Nephron progenitor cell (in vitro differentiated cells): ENCODE results near the gene BEND7.

Source experiments
- DNase-seq: peaks from one replicate; pipeline ENCODE4 v3.0.0; 2021
- H3K27ac Mint-ChIP-seq: 2 replicates; pipeline ENCODE4 v1.8.0; 2021; ENCODE audit warnings: mild to moderate bottlenecking, moderate library complexity, mixed read lengths
- H3K27me3 Mint-ChIP-seq: 2 replicates; pipeline ENCODE4 v1.8.0; 2021; ENCODE audit warnings: mild to moderate bottlenecking, low read depth, mixed read lengths; ENCODE audit not compliant: poor library complexity
- H3K36me3 Mint-ChIP-seq: 2 replicates; pipeline ENCODE4 v1.8.0; 2021; ENCODE audit warnings: low read depth, mixed read lengths
- H3K4me1 Mint-ChIP-seq: 2 replicates; pipeline ENCODE4 v1.8.0; 2021; ENCODE audit warnings: mixed read lengths
- H3K4me3 Mint-ChIP-seq: 2 replicates; pipeline ENCODE4 v1.8.0; 2021; ENCODE audit warnings: mild to moderate bottlenecking, moderate library complexity, mixed read lengths
- H3K9me3 Mint-ChIP-seq: 2 replicates; pipeline ENCODE4 v1.8.0; 2021; ENCODE audit warnings: mild to moderate bottlenecking, moderate library complexity, mixed read lengths
- CTCF ChIP-seq: fragments of 200-600 bp; sonication (generic); IDR thresholded peaks from 2 replicates; pipeline ENCODE4 v1.5.0; 2021; ENCODE audit warnings: antibody characterized with exemption

Gene BEND7

GRCh38 chr10:13528875-13529713 is at the start of gene BEND7:
BEND7 (minus strand) TSS chr10:13529014; CDS start chr10:13528533, 481 bp downstream.
- Mint-ChIP-seq H3K4me1 (peaks cover 26% of the 10 kb centered on the region), H3K4me3 (peak within 1 kb of the TSS; percentile 85), H3K9me3 (no peaks in the 10 kb centered on the region), H3K27ac (no peak within 1 kb of the TSS), H3K36me3 (no peaks in the 10 kb centered on the region), H3K27me3 (peaks cover 59% of the 10 kb centered on the region)
- peak; percentile 77 for DNase-seq
- no peak for TF ChIP-seq CTCF

GRCh38 chr10:13573960-13574359 is 45.1 kb upstream of the BEND7 start:
- no peak for DNase-seq
- Mint-ChIP-seq H3K4me3 (no peak overlapping the region), H3K27ac (no peak overlapping the region), H3K27me3 (peaks cover 53% of the 10 kb centered on the region), H3K36me3 (no peaks in the 10 kb centered on the region), H3K9me3 (peaks cover 13% of the 10 kb centered on the region), H3K4me1 (no peaks in the 10 kb centered on the region)
- no peak for TF ChIP-seq CTCF

- H3K4me3 Mint-ChIP-seq = no peak overlapping the region
- H3K4me1 Mint-ChIP-seq = no peaks in the 10 kb centered on the region
- TF ChIP-seq CTCF = no peak
- H3K9me3 Mint-ChIP-seq = peaks cover 13% of the 10 kb centered on the region
- no peaks in the 10 kb centered on the region for H3K36me3 Mint-ChIP-seq
- DNase-seq = no peak
- H3K27ac Mint-ChIP-seq = no peak overlapping the region
- peaks cover 49% of the 10 kb centered on the region for H3K27me3 Mint-ChIP-seq
Observed at GRCh38 chr10:13571541-13571940, 42.7 kb upstream of the BEND7 start.

- Mint-ChIP-seq H3K4me3 (no peak overlapping the region), H3K4me1 (peaks cover 5% of the 10 kb centered on the region), H3K36me3 (no peaks in the 10 kb centered on the region), H3K9me3 (peaks cover 31% of the 10 kb centered on the region), H3K27me3 (peaks cover 27% of the 10 kb centered on the region), H3K27ac (no peak overlapping the region)
- no peak for TF ChIP-seq CTCF
- DNase-seq = no peak
Observed at GRCh38 chr10:13567030-13567429, 38.2 kb upstream of the BEND7 start.

- TF ChIP-seq CTCF = no peak
- peaks cover 11% of the 10 kb centered on the region for H3K4me1 Mint-ChIP-seq
- peaks cover 31% of the 10 kb centered on the region for H3K9me3 Mint-ChIP-seq
- H3K36me3 Mint-ChIP-seq = no peaks in the 10 kb centered on the region
- no peak for DNase-seq
- H3K4me3 Mint-ChIP-seq = no peak overlapping the region
- H3K27ac Mint-ChIP-seq = no peak overlapping the region
- H3K27me3 Mint-ChIP-seq = peaks cover 20% of the 10 kb centered on the region
Observed at GRCh38 chr10:13564576-13564975, 35.8 kb upstream of the BEND7 start.
